Liver (tissue), 9 donors: Measurements from ENCODE around the gene TNXB. TPM values are rescaled to one million over a fixed set of nuclear protein-coding genes. Genes with fewer than 3 reads are reported as not detected.
"Not testable (repeated sequence)": the region's sequence is repeated elsewhere in the genome, so short reads cannot be mapped to it uniquely, and the experiment has no call there.

Experiments
- DNase-seq: peaks from one replicate; pipeline ENCODE4 v3.0.0-alpha.2; 2017; ENCODE audit warnings: low spot score
- H3K27ac ChIP-seq, 2 donors: one replicate each; pipeline ENCODE4 v1.7.0; 2013; ENCODE audit warnings: inconsistent platforms in 2 of 2, low read length in 2 of 2, control low read depth in 1 of 2, low read depth in 1 of 2, mild to moderate bottlenecking in 1 of 2
- H3K27me3 ChIP-seq, 4 donors: one replicate each; pipeline versions ENCODE4 v1.6.1 to v1.7.0; 2013; ENCODE audit warnings: low read length in 3 of 4, inconsistent platforms in 1 of 4, mild to moderate bottlenecking in 1 of 4, moderate library complexity in 1 of 4; ENCODE audit not compliant: control insufficient read depth in 4 of 4, insufficient read depth in 4 of 4
- H3K36me3 ChIP-seq, 4 donors: one replicate each; pipeline versions ENCODE4 v1.6.1 to v1.7.0; 2013; ENCODE audit warnings: low read length in 3 of 4, mild to moderate bottlenecking in 3 of 4, low read depth in 1 of 4, moderate library complexity in 1 of 4; ENCODE audit not compliant: control insufficient read depth in 4 of 4, insufficient read depth in 3 of 4
- H3K4me1 ChIP-seq, 4 donors: one replicate each; pipeline versions ENCODE4 v1.6.1 to v1.7.0; 2013; ENCODE audit warnings: low read length in 3 of 4, mild to moderate bottlenecking in 3 of 4, moderate library complexity in 1 of 4; ENCODE audit not compliant: control insufficient read depth in 4 of 4, insufficient read depth in 4 of 4
- H3K4me3 ChIP-seq, 3 donors: one replicate each; pipeline versions ENCODE4 v1.6.1 to v1.7.0; 2013; ENCODE audit warnings: low read length in 3 of 3, control low read depth in 1 of 3, low read depth in 1 of 3, mild to moderate bottlenecking in 1 of 3
- H3K9ac ChIP-seq, 2 donors: one replicate each; pipeline ENCODE4 v1.7.0; 2013; ENCODE audit warnings: low read length in 2 of 2, mild to moderate bottlenecking in 2 of 2, moderate library complexity in 2 of 2, control low read depth in 1 of 2, low read depth in 1 of 2
- H3K9me3 ChIP-seq, 4 donors: one replicate each; pipeline versions ENCODE4 v1.6.1 to v1.7.0; 2013; ENCODE audit warnings: low read length in 3 of 4; ENCODE audit not compliant: control insufficient read depth in 4 of 4
- CTCF ChIP-seq: fragments of 150-350 bp; IDR thresholded peaks from 2 replicates; pipeline ENCODE4 v1.5.1; 2017; ENCODE audit warnings: improper control_type of control experiment, low read depth, low read length; ENCODE audit not compliant: missing input control
- EGR1 ChIP-seq, 2 donors: IDR thresholded peaks; 2 replicates each; pipeline ENCODE4 v1.6.1; 2016 to 2018; ENCODE audit warnings: antibody characterized with exemption in 2 of 2, low read depth in 2 of 2
- FOXA1 ChIP-seq: IDR thresholded peaks from 2 replicates; pipeline ENCODE4 v1.6.1; 2016; ENCODE audit warnings: antibody characterized with exemption
- HNF4A ChIP-seq, 2 donors: conservative IDR thresholded peaks; 2 replicates each; pipeline ENCODE4 v1.6.1; 2016; ENCODE audit warnings: antibody characterized with exemption in 2 of 2, mild to moderate bottlenecking in 2 of 2
- HNF4G ChIP-seq: IDR thresholded peaks from 2 replicates; pipeline ENCODE4 v1.6.1; 2016; ENCODE audit warnings: antibody characterized with exemption
- JUND ChIP-seq, 2 donors: IDR thresholded peaks; 2 replicates each; pipeline ENCODE4 v1.6.1; 2016; ENCODE audit warnings: antibody characterized with exemption in 2 of 2
- RXRA ChIP-seq, 2 donors: IDR thresholded peaks; 2 replicates each; pipeline ENCODE4 v1.6.1; 2017 to 2018; ENCODE audit warnings: antibody characterized with exemption in 2 of 2, mild to moderate bottlenecking in 1 of 2
- YY1 ChIP-seq: IDR thresholded peaks from 2 replicates; pipeline ENCODE4 v1.6.1; 2016; ENCODE audit warnings: antibody characterized with exemption, mild to moderate bottlenecking
- WGBS: extraction: QIAGEN DNeasy Blood & Tissue Kit; methylation state at CpG from one replicate; pipeline ENCODE4 v1.1.7; 2013; 5-methylcytosine and 5-hydroxymethylcytosine counted together
- polyA plus RNA-seq, 2 donors: library from polyadenylated mRNA; stranded (reverse) in 1 of 2; unstranded in 1 of 2; fragments of 200-250 nt in 1 of 2; fragments of >200 nt in 1 of 2; fragmentation: Nextera tagmentation in 1 of 2; extraction: Ambion mirVana in 1 of 2; gene quantifications; one replicate each; pipeline versions ENCODE4 v1.2.1 to v1.2.3, GENCODE V29; 2013 to 2015
- total RNA-seq, 2 donors: library from RNA; depleted of rRNA; stranded (reverse); fragments of >200 nt; gene quantifications; one replicate each; pipeline ENCODE4 v1.2.3, GENCODE V29; 2014
- TF ChIP-seq, protein P1 (sequence below): IDR thresholded peaks from 2 replicates; pipeline ENCODE4 v1.6.1; 2016; ENCODE audit warnings: antibody characterized with exemption, mild to moderate bottlenecking
- TF ChIP-seq, protein P2 (sequence below): IDR thresholded peaks from 2 replicates; pipeline ENCODE4 v1.6.1; 2016; ENCODE audit warnings: antibody characterized with exemption
- donor health status: healthy.
- donor health status: healthy.
- donor health status: healthy.
- donor health status: healthy.
- donor health status: healthy.

Gene TNXB
- total and polyA plus RNA-seq, 4 donors: 3.0 to 17.1 (median 5.6) TPM

GRCh38 chr6:32068867-32069266, 40.3 kb downstream of the TNXB start:
- no peaks in the 10 kb centered on the region for H3K27me3 ChIP-seq
- H3K36me3 ChIP-seq: no peaks in the 10 kb centered on the region
- no peak overlapping the region for H3K27ac ChIP-seq
- no peak overlapping the region for H3K4me3 ChIP-seq
- H3K9ac ChIP-seq: no peak overlapping the region
- H3K9me3 ChIP-seq: no peaks in the 10 kb centered on the region
- TF ChIP-seq RXRA (IDR thresholded peaks at IDR 0.05) (no peak), HNF4G (no peak), CTCF (no peak), EGR1 (IDR thresholded peaks at IDR 0.05; ENCODE audit: low read depth in 2 of 2) (no peak), JUND (IDR thresholded peaks at IDR 0.05) (no peak), YY1 (no peak), HNF4A (conservative IDR thresholded peaks at IDR 0.05) (no peak), FOXA1 (no peak)
- TF ChIP-seq, protein P1, sequence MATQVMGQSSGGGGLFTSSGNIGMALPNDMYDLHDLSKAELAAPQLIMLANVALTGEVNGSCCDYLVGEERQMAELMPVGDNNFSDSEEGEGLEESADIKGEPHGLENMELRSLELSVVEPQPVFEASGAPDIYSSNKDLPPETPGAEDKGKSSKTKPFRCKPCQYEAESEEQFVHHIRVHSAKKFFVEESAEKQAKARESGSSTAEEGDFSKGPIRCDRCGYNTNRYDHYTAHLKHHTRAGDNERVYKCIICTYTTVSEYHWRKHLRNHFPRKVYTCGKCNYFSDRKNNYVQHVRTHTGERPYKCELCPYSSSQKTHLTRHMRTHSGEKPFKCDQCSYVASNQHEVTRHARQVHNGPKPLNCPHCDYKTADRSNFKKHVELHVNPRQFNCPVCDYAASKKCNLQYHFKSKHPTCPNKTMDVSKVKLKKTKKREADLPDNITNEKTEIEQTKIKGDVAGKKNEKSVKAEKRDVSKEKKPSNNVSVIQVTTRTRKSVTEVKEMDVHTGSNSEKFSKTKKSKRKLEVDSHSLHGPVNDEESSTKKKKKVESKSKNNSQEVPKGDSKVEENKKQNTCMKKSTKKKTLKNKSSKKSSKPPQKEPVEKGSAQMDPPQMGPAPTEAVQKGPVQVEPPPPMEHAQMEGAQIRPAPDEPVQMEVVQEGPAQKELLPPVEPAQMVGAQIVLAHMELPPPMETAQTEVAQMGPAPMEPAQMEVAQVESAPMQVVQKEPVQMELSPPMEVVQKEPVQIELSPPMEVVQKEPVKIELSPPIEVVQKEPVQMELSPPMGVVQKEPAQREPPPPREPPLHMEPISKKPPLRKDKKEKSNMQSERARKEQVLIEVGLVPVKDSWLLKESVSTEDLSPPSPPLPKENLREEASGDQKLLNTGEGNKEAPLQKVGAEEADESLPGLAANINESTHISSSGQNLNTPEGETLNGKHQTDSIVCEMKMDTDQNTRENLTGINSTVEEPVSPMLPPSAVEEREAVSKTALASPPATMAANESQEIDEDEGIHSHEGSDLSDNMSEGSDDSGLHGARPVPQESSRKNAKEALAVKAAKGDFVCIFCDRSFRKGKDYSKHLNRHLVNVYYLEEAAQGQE: no peak
- TF ChIP-seq, protein P2, sequence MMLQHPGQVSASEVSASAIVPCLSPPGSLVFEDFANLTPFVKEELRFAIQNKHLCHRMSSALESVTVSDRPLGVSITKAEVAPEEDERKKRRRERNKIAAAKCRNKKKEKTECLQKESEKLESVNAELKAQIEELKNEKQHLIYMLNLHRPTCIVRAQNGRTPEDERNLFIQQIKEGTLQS: no peak
- 91% methylated on average over 14 of the region's 14 CpGs for WGBS
- H3K4me1 ChIP-seq: no peaks in the 10 kb centered on the region
- no peak for DNase-seq

GRCh38 chr6:32068315-32068714, 40.8 kb downstream of the TNXB start:
- not testable (repeated sequence) for H3K9me3 ChIP-seq, H3K9ac ChIP-seq, H3K4me1 ChIP-seq, H3K27ac ChIP-seq, DNase-seq, H3K4me3 ChIP-seq, H3K27me3 ChIP-seq, H3K36me3 ChIP-seq
- WGBS: 92% methylated on average over 13 of the region's 13 CpGs

- not testable (repeated sequence) for H3K36me3 ChIP-seq, H3K27me3 ChIP-seq, H3K27ac ChIP-seq, H3K9me3 ChIP-seq, H3K9ac ChIP-seq, H3K4me3 ChIP-seq, H3K4me1 ChIP-seq, DNase-seq
- WGBS: 95% methylated on average over 19 of the region's 19 CpGs
Measured at GRCh38 chr6:32067521-32067920, 41.6 kb downstream of the TNXB start.
